CD4-positive, alpha-beta memory T cell (primary cell): ENCODE data around the gene CENPV. TPM values are rescaled to one million over a fixed set of nuclear protein-coding genes. Genes with fewer than 3 reads are reported as not detected.
A peak's percentile ranks its signal among the peaks of the same experiment; 100 is the strongest.

Source experiments
- CTCF ChIA-PET: fragments of 350-600 bp; sonication (Branson Sonifier 250); formaldehyde crosslinking; loops from one replicate; lab custom pipeline; 2021; ENCODE audit warnings: inconsistent platforms; ENCODE audit not compliant: partially characterized antibody; lab: Charles Lee
- POLR2A ChIA-PET: fragments of 350-600 bp; sonication (Branson Sonifier 250); formaldehyde crosslinking; loops from one replicate; lab custom pipeline; 2021; ENCODE audit not compliant: partially characterized antibody; lab: Charles Lee
- DNase-seq, 5 donors: peaks; one replicate each; pipeline versions ENCODE4 v3.0.0 to v3.0.0-alpha.2; 2020 to 2022; ENCODE audit warnings: mixed read lengths in 1 of 5
- H3K27ac ChIP-seq: one replicate; pipeline ENCODE4 v1.7.0; 2013; ENCODE audit warnings: low read depth, low read length
- H3K27me3 ChIP-seq: 2 replicates; pipeline ENCODE4 v1.7.0; 2013; ENCODE audit warnings: mild to moderate bottlenecking, low read length, moderate library complexity; ENCODE audit not compliant: insufficient read depth
- H3K36me3 ChIP-seq: 2 replicates; pipeline ENCODE4 v1.7.0; 2013; ENCODE audit warnings: mild to moderate bottlenecking, low read length, moderate library complexity; ENCODE audit not compliant: insufficient read depth
- H3K4me1 ChIP-seq: 2 replicates; pipeline ENCODE4 v1.7.0; 2013; ENCODE audit warnings: mild to moderate bottlenecking, low read length, moderate library complexity; ENCODE audit not compliant: insufficient read depth
- H3K4me3 ChIP-seq, 2 donors: one replicate each; pipeline ENCODE4 v1.7.0; 2013; ENCODE audit warnings: low read length in 2 of 2, mild to moderate bottlenecking in 1 of 2
- H3K9me3 ChIP-seq, 2 donors: one replicate each; pipeline ENCODE4 v1.7.0; 2013; ENCODE audit warnings: low read length in 2 of 2, control low read depth in 1 of 2; ENCODE audit not compliant: control insufficient read depth in 1 of 2
- H3K27ac Mint-ChIP-seq, 7 donors: one replicate each; pipeline ENCODE4 v1.8.0; 2020 to 2021; ENCODE audit warnings: mixed read lengths in 7 of 7, mild to moderate bottlenecking in 6 of 7, inconsistent platforms in 3 of 7, moderate library complexity in 3 of 7
- H3K27me3 Mint-ChIP-seq, 2 donors: one replicate each; pipeline ENCODE4 v1.8.0; 2020 to 2021; ENCODE audit warnings: mixed read lengths in 2 of 2
- H3K36me3 Mint-ChIP-seq, 2 donors: one replicate each; pipeline ENCODE4 v1.8.0; 2020 to 2021; ENCODE audit warnings: mixed read lengths in 2 of 2, inconsistent platforms in 1 of 2, mild to moderate bottlenecking in 1 of 2
- H3K4me1 Mint-ChIP-seq, 4 donors: one replicate each; pipeline ENCODE4 v1.8.0; 2020 to 2021; ENCODE audit warnings: mixed read lengths in 4 of 4, mild to moderate bottlenecking in 1 of 4
- H3K4me3 Mint-ChIP-seq, 8 donors: one replicate each; pipeline ENCODE4 v1.8.0; 2020 to 2021; ENCODE audit warnings: mixed read lengths in 8 of 8, mild to moderate bottlenecking in 7 of 8, moderate library complexity in 6 of 8, inconsistent platforms in 3 of 8
- H3K9me3 Mint-ChIP-seq, 8 donors: one replicate each; pipeline ENCODE4 v1.8.0; 2020 to 2021; ENCODE audit warnings: mixed read lengths in 8 of 8, mild to moderate bottlenecking in 5 of 8, inconsistent platforms in 3 of 8, moderate library complexity in 1 of 8
- intact Hi-C: fragments of 100-400 bp; cut with micrococcal nuclease; formaldehyde crosslinking; loops from one replicate; pipeline ENCODE4 v1.15.1; 2023
- polyA plus RNA-seq, 2 donors: library from polyadenylated mRNA; unstranded; fragments of 300-500 nt; fragmentation: Illumina TruSeq; gene quantifications; one replicate each; pipeline ENCODE4 v1.2.3, GENCODE V29; 2021
- total RNA-seq, 2 experiments: library from RNA; stranded (reverse); gene quantifications; one replicate each; pipeline ENCODE4 v1.2.3, GENCODE V29; 2021

The CENPV gene
- total and polyA plus RNA-seq, 4 experiments from 2014 or later: 8.4 to 18.1 (median 10.0) TPM

- CTCF ChIA-PET: interaction anchor here (0.6 to 6.7 kb wide), 51 partner anchors 8 to 282 kb away, joined by 3 to 150 read pairs (median 4); partner anchors contain the start of genes CENPV, TRPV2 and UBB
- H3K36me3 ChIP-seq: no peaks in the 10 kb centered on the region
- peak overlapping the region in 2 of 7 donors; percentile 42 to 43 for H3K27ac Mint-ChIP-seq
- H3K4me3 Mint-ChIP-seq: no peak overlapping the region
- no peak overlapping the region for H3K27ac ChIP-seq
- peak; percentile 58 to 69 (median 62) for DNase-seq
- intact Hi-C loops: loop anchor here (1.0 kb wide), 2 partner anchors 51 to 157 kb away; partner anchors contain the start of gene TRPV2
- H3K36me3 Mint-ChIP-seq: no peaks in the 10 kb centered on the region
- H3K9me3 ChIP-seq: no peaks in the 10 kb centered on the region
- H3K27me3 ChIP-seq: no peaks in the 10 kb centered on the region
- no peaks in the 10 kb centered on the region for H3K9me3 Mint-ChIP-seq
- H3K4me1 ChIP-seq: no peaks in the 10 kb centered on the region
- POLR2A ChIA-PET: interaction anchor here (0.6 to 2.3 kb wide), 9 partner anchors 11 to 172 kb away, joined by 3 to 13 read pairs (median 4); partner anchors contain the start of genes CENPV, TRPV2 and UBB
- H3K27me3 Mint-ChIP-seq: no peaks in the 10 kb centered on the region
- H3K4me1 Mint-ChIP-seq: peaks cover 0 to 12% (median 2%) of the 10 kb centered on the region in 4 donors
- H3K4me3 ChIP-seq: no peak overlapping the region
Observed at GRCh38 chr17:16363749-16364536, 10.7 kb upstream of the CENPV start.

- ChIA-PET CTCF (interaction anchor here (1.0 to 5.9 kb wide), 5 partner anchors 10 to 159 kb away, joined by 3 to 60 read pairs (median 20); partner anchors contain the start of genes CENPV and UBB), POLR2A (no interaction called here)
- Mint-ChIP-seq H3K4me1 (peaks cover 0 to 12% (median 2%) of the 10 kb centered on the region in 4 donors), H3K27me3 (no peaks in the 10 kb centered on the region), H3K27ac (no peak overlapping the region), H3K36me3 (no peaks in the 10 kb centered on the region), H3K4me3 (no peak overlapping the region), H3K9me3 (no peaks in the 10 kb centered on the region)
- Histone ChIP-seq H3K27ac (no peak overlapping the region), H3K4me3 (no peak overlapping the region), H3K9me3 (no peaks in the 10 kb centered on the region), H3K4me1 (no peaks in the 10 kb centered on the region), H3K27me3 (no peaks in the 10 kb centered on the region), H3K36me3 (no peaks in the 10 kb centered on the region)
- DNase-seq: no peak
- intact Hi-C loops: no loop called here
Observed at GRCh38 chr17:16361874-16362273, 8.6 kb upstream of the CENPV start.

GRCh38 chr17:16358394-16358793, 5.1 kb upstream of the CENPV start:
- H3K27ac ChIP-seq: no peak overlapping the region
- ChIA-PET POLR2A (no interaction called here), CTCF (interaction anchor here (0.7 to 2.2 kb wide), 3 partner anchors 8 to 57 kb away, joined by 3 to 7 read pairs (median 3); partner anchors contain the start of gene TRPV2)
- Mint-ChIP-seq H3K4me1 (peaks cover 3 to 12% (median 5%) of the 10 kb centered on the region in 4 donors), H3K9me3 (no peaks in the 10 kb centered on the region), H3K27me3 (no peaks in the 10 kb centered on the region), H3K27ac (no peak overlapping the region), H3K4me3 (no peak overlapping the region), H3K36me3 (no peaks in the 10 kb centered on the region)
- no peaks in the 10 kb centered on the region for H3K36me3 ChIP-seq
- H3K4me1 ChIP-seq: no peaks in the 10 kb centered on the region
- H3K4me3 ChIP-seq: no peak overlapping the region
- H3K27me3 ChIP-seq: no peaks in the 10 kb centered on the region
- intact Hi-C loops: no loop called here
- no peak for DNase-seq
- H3K9me3 ChIP-seq: no peaks in the 10 kb centered on the region

- DNase-seq: no peak
- peak overlapping the region in 6 of 8 donors; percentile 36 to 90 (median 58) for H3K4me3 Mint-ChIP-seq
- intact Hi-C loops: loop anchor here (5.0 kb wide), 1 partner anchor 67 kb away; no protein-coding TSS in a partner anchor
- H3K4me1 Mint-ChIP-seq: peaks cover 9 to 17% (median 15%) of the 10 kb centered on the region in 4 donors
- Histone ChIP-seq H3K4me3 (no peak overlapping the region), H3K27me3 (no peaks in the 10 kb centered on the region), H3K27ac (no peak overlapping the region), H3K9me3 (no peaks in the 10 kb centered on the region), H3K4me1 (peaks cover 12% of the 10 kb centered on the region), H3K36me3 (no peaks in the 10 kb centered on the region)
- no peaks in the 10 kb centered on the region for H3K27me3 Mint-ChIP-seq
- H3K36me3 Mint-ChIP-seq: peaks cover 0 to 1% of the 10 kb centered on the region in 2 donors
- no peaks in the 10 kb centered on the region for H3K9me3 Mint-ChIP-seq
- POLR2A ChIA-PET: no interaction called here
- CTCF ChIA-PET: interaction anchor here (0.7 to 1.8 kb wide), 3 partner anchors 9 to 69 kb away, joined by 3 to 21 read pairs (median 3); no protein-coding TSS in a partner anchor
- H3K27ac Mint-ChIP-seq: peak overlapping the region in 2 of 7 donors; percentile 36 to 54
Observed at GRCh38 chr17:16354585-16354984, 1.3 kb upstream of the CENPV start.

- Mint-ChIP-seq H3K4me1 (peaks cover 9 to 17% (median 15%) of the 10 kb centered on the region in 4 donors), H3K9me3 (no peaks in the 10 kb centered on the region), H3K36me3 (peaks cover 0 to 6% of the 10 kb centered on the region in 2 donors), H3K4me3 (peak overlapping the region; percentile 91 to 97 (median 94)), H3K27me3 (no peaks in the 10 kb centered on the region), H3K27ac (peak overlapping the region; percentile 26 to 91 (median 79))
- Histone ChIP-seq H3K4me3 (peak overlapping the region; percentile 44 to 66), H3K27me3 (no peaks in the 10 kb centered on the region), H3K36me3 (no peaks in the 10 kb centered on the region), H3K9me3 (no peaks in the 10 kb centered on the region), H3K27ac (peak overlapping the region; percentile 47), H3K4me1 (peaks cover 12% of the 10 kb centered on the region)
- CTCF ChIA-PET: interaction anchor here (0.9 to 5.2 kb wide), 9 partner anchors 10 to 283 kb away, joined by 3 to 44 read pairs (median 5); partner anchors contain the start of genes PIGL and UBB
- intact Hi-C loops: loop anchor here (1.0 to 5.0 kb wide), 4 partner anchors 29 to 136 kb away; partner anchors contain the start of genes PIGL and UBB
- DNase-seq: peak in 4 of 5 donors; percentile 13 to 58 (median 44)
- POLR2A ChIA-PET: interaction anchor here (0.6 to 2.3 kb wide), 14 partner anchors 11 to 718 kb away, joined by 3 to 18 read pairs (median 6); partner anchors contain the start of genes LRRC75A, NCOR1, PIGL and TRPV2
Observed at GRCh38 chr17:16352667-16353316, 477 bp downstream of the CENPV start.

- peaks cover 12% of the 10 kb centered on the region for H3K4me1 ChIP-seq
- H3K4me1 Mint-ChIP-seq: peaks cover 9 to 17% (median 15%) of the 10 kb centered on the region in 4 donors
- peak overlapping the region; percentile 91 to 97 (median 94) for H3K4me3 Mint-ChIP-seq
- no peaks in the 10 kb centered on the region for H3K36me3 ChIP-seq
- DNase-seq: peak in 3 of 5 donors; percentile 8 to 13 (median 10)
- no peaks in the 10 kb centered on the region for H3K9me3 ChIP-seq
- H3K27me3 Mint-ChIP-seq: no peaks in the 10 kb centered on the region
- peak overlapping the region; percentile 44 to 66 for H3K4me3 ChIP-seq
- ChIA-PET CTCF (interaction anchor here (1.0 to 5.2 kb wide), 9 partner anchors 11 to 283 kb away, joined by 3 to 44 read pairs (median 3); no protein-coding TSS in a partner anchor), POLR2A (interaction anchor here (0.7 to 2.3 kb wide), 8 partner anchors 11 to 719 kb away, joined by 3 to 18 read pairs (median 8); partner anchors contain the start of genes PIGL, TRPV2 and UBB)
- no peaks in the 10 kb centered on the region for H3K27me3 ChIP-seq
- peaks cover 0 to 6% of the 10 kb centered on the region in 2 donors for H3K36me3 Mint-ChIP-seq
- H3K27ac Mint-ChIP-seq: peak overlapping the region in 6 of 7 donors; percentile 45 to 91 (median 79)
- intact Hi-C loops: loop anchor here (2.0 to 5.0 kb wide), 3 partner anchors 65 to 135 kb away; partner anchors contain the start of gene PIGL
- H3K27ac ChIP-seq: peak overlapping the region; percentile 47
- H3K9me3 Mint-ChIP-seq: no peaks in the 10 kb centered on the region
Observed at GRCh38 chr17:16352303-16352666, 984 bp downstream of the CENPV start.
